H4 (cell line): Measurements from ENCODE around the gene AGMO. TPM values are rescaled to one million over a fixed set of nuclear protein-coding genes. Genes with fewer than 3 reads are reported as not detected.

Experiments
- DNase-seq: peaks from one replicate; pipeline ENCODE4 v3.0.0-alpha.2; 2015; ENCODE audit warnings: low spot score
- total RNA-seq: library from RNA; depleted of rRNA; stranded (reverse); fragments of >200 nt; shearing (Covaris generic); gene quantifications from 2 replicates; pipeline ENCODE4 v1.2.3, GENCODE V29; 2014

Gene AGMO
- total RNA-seq, 1 experiment from 2014 or later: 0.12 TPM

DNA sequence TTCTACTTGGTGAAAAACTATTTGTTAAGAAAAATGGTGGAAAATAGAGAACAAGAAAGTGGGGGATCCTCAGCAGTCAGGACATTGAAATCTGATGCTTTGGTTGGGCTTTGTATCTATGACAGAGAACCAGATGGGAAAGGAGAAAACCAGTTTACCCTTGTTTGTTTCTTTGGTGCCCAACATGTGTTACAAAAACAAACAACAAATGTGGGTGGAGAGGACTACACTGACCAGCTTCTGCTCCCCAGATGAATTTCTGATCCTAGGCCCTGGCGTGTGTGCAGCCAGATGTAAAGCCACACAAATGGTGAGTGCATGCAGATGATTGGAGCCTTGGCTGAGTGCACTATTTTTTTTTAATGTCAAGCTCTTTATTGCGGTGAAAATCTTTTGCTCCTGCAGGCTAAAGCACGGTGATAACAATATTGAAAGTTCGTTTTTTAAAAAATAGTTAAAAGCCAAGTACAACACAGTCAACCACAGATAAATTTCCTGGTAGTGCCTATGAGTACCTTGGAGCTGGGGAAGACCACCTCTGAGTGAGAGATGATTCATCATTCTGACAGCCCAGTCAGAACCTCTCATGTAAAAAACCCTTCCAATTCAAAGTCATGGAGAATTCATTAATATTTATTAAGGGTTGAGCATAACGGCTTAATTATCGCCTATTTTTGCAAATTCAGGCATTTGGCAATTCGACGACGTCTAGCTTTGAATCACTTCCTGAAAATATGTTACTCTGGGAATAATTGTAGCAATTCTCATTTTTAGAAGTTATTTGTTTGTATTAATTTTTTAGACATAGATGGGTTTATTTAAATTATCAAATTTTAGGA, 163.7 kb downstream of the AGMO start:
- DNase-seq: no peak

DNA sequence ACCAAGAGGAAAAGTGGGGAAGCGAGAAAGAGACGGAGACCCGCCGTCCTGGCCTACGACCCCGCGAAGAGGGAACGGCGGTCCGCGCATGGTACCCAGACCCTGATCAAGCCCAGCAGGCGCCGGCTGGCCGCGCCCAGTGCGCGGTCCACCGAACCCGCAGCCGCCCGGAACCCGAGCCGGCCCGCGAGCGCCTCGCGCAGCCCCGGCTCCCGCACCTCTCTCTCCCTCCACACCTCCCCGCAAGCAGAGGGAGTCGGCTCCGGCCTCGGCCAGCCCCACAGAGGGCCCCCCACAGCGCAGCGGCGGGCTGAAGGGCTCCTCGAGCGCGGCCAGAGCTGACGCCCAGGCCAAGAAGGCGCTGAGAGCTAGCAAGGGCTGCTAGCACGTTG, 164.7 kb downstream of the AGMO start:
- no peak for DNase-seq

DNA sequence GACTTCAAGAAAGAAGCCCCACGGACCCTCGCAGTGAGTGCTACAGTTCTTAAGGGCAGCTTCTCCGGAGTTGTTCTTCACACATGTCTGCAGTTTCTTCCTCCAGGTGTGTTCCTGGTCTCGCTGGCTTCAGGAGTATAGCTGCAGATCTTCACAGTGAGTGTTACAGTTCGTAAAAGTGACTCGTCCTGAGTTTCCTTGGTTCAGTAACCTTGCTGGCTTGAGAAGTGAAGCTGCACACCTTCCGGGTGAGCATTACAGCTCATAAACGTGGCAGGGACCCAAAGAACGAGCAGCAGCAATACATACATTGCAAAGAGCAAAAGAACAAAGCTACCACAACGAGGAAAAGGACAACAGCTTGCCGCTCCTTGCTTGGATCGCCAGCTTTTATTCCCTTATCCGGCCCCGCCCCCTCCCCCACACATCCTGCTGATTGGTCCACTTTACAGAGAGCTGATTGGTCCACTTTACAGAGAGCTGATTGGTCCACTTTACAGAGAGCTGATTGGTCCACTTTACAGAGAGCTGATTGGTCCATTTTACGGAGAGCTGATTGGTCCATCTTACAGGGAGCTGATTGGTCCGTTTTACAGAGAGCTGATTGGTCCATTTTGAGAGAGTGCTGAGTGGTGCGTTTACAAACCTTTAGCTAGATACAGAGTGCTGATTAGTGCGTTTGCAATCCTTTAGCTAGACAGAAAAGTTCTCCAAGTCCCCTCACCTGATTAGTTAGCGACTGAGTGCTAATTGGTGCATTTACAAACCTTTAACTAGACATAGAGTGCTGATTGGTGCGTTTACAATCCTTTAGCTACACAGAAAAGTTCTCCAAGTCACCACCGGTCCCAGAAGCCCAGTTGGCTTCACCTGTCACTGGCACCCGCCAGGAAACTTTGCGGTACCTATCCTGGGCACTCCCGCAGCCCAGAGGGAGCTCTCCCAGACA, 165.3 kb downstream of the AGMO start:
- DNase-seq: no peak

DNA sequence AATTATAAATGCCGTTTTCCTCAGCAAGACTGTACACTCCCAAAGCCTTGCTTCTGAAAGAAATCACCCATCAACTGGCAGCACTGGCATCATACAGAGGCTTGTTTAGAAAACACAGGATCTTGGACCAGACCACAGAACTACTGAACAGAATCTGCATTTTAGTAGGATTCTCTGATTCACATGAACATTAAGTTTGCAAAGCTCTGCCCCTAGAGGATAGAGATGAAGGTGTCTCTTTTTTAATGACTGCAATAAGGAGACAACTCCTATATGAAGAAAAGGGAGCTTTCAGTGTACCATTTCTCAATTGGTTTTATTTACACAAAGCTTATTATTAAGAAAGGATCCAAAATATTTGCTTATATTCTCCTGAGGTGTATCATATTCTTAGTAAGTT, 172.7 kb downstream of the AGMO start:
- no peak for DNase-seq

DNA sequence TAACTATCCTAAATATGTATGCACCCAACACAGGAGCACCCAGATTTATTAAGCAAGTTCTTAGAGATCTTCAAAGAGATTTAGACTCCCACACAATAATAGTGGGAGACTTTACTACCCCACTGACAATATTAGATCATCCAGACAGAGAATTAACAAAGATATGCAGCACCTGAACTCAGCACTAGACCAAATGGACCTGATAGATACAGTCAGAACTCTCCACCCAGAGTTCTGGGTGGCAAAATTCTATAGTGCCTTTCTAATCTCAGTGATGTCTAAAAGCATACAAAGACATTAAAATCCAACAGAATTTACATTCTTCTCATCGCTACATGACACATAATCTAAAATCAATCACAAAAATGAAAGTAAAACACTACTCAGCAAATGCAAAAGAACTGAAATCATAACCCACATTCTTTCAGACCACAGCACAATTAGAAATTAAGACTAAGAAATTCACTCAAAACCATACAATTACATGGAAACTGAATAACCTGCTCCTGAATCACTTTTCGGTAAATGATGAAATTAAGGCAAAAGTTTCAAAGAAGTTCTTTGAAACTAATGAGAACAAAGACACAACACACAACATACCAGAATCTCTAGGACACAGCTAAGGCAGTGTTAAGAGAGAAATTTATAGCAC, 183.2 kb downstream of the AGMO start:
- no peak for DNase-seq

DNA sequence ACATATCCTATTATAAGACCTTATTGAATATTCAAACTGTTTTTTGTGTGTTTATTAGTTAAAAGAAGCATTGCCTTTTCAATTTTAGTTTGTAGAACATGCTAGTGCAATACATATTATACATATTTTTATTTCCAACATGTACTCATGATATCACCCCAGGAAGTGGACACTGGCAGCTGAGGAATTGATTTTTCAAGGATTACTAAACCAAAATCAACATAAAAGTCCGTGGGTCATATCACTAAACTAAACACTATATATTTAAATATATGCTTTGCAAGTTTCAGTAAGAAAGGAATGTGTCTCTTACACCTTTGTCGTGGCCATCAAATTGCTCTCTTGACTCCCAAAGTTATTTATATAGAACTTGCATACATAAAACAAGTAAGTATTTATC, 185.2 kb downstream of the AGMO start:
- no peak for DNase-seq

DNA sequence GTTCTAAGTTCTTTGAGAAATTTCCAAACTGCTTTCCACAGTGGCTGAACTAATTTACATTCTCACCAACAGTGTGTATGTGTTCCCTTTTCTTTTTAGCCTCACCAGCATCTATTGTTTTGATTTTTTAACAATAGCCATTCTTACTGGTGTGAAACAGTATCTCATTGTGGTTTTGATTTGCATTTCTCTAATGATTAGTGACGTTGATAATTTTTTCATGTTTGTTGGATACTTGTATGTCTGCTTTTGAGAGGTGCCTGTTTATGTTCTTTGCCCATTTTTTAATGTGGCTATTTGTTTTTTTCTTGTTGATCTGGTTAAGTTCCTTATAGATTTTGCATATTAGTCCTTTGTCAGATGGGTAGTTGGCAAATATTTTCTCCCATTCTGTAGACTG, 191.4 kb downstream of the AGMO start:
- no peak for DNase-seq

DNA sequence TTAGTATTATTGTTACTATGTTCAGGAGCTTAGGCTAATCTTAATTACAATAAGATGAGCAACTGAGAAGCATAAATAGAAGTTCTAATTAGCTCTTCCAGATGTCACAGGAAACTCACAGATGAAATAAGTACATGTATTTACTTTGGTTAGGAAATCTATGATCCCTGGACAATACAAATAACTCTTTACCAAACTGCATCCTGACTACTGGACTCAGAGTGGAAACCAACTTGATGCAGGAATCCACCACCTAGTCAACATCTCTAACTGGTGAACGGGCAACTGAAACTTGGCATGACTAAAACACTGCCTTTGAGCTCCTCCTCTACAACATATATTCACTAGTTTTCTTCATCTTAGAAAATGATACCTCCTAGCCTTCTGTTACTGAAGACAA, 193.2 kb downstream of the AGMO start:
- DNase-seq: no peak

DNA sequence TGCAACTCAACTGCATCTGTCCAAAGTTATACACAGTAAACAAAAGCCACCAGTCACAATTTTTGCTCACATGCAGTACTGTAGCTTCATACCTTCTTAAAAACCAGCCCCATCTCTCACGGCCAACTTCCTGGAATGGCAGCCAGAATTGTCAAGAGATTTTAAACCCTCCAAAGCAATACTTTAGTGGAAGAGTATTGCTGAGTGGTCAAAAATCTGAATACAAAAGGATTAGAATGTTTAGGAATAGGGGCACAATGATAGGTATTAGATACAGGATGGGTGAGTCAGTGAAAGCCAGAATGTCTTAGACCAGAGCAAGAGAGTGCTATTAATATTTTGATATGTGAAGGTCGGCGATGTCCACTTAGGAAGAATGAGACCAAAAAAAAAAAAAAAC, 193.9 kb downstream of the AGMO start:
- DNase-seq: no peak

DNA sequence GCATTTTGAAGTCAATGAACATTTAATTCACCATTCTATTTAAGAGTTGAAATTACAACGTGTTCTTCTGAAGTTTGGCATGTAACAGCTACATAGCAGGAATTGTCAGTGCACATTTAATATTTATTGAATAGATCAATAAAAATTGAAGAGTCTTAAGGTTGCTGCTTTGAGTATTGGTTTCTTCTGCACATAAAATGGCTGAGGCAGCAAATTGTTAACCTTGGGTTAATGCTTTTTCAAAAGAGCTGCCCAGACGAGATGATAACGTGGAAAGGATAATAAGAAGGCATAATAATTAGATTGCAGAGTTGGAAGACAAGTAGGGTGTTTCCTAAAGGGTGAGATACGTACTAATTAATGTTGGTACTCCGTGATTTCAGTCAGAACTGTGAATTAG, 203.7 kb downstream of the AGMO start:
- DNase-seq: no peak

DNA sequence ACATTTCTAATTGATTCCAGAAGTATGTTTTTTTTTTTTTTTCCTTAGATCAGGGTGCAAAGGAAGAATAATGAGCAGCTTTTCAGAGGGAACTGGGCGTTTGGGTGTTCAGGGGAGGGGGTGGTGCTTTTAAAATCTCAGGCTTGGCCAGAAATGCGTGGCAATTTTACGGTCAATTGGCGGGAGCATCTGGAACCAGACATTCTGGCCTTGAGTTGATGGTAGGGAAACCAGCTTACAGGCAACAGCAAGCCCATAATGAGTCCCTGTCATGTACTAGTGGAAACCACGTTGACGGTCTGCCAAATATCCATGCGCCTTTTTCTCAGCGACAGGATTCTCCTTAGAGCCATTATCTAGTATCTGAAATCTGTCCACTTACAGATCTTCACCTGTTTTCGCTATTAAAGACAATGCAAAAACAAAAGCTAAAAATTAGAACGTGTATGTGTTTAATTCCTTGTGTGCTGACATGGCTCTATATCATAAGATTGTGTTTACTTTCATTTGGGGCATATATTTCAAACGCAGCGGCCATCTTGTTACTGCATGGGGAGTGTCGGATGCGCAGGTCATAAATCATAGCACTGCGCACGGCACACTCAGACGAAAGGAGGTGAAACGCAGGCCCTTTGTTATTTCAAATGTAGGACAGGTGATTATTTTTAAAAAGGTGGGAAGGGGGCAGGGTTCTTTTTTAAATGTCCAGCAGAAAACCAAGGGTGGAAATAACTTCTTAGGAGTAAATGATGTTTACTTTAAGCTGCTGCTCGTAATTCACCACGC, 209.2 kb downstream of the AGMO start:
- no peak for DNase-seq

DNA sequence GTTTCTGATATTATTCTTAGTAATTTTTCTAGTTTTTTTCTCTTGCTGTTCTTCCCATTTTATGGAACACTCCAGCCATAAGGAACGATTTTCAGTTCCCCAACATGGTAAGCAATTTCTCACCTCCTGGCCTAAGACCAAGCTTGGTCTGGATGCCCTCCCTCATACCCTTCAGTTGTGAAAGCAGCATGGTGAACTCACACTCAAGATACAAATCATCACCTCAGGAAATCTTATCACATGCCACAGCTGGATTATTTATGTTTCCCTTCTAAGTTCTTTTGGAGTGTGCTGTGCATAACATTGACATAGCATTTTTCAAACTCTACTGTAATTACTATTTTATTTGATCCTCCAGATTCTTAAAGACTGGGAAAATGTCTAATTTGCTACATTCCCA, 216.6 kb downstream of the AGMO start:
- peak; percentile 38 for DNase-seq

DNA sequence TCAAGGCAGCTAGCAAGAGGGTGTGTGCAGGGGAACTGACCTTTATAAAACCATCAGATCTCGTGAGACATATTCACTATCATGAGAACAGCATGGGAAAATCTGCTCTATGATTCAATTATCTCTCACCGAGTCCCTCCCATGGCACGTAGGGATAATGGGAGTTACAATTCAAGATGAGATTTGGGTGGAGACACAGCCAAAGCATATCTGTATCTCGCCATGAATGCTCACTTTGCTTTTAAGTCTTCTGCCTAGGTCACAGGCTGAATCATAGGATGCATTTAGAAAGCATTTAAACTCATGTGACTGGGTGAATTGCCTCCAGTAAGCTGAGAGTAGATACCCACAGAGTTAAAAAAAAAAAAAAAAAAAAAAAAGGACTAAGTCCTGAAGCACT, 220.0 kb downstream of the AGMO start:
- no peak for DNase-seq

DNA sequence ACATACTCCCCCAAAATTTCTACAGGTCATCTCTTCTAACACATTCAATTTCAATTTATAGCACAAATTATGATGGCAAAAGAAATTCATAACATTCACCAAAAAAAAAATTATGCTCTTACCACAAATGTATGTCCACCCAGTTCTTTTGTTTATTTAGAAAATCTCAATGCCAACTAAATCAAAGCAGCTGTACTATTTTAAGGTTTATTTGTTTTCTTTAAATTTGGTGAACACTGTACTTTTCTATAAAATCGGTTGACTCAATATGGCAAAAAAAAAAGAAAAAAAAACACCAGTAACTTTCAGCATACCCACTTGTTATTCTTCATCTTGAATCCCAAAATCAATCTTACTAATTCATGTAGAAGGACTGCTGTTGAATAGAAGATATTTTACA, 225.7 kb downstream of the AGMO start:
- DNase-seq: no peak

DNA sequence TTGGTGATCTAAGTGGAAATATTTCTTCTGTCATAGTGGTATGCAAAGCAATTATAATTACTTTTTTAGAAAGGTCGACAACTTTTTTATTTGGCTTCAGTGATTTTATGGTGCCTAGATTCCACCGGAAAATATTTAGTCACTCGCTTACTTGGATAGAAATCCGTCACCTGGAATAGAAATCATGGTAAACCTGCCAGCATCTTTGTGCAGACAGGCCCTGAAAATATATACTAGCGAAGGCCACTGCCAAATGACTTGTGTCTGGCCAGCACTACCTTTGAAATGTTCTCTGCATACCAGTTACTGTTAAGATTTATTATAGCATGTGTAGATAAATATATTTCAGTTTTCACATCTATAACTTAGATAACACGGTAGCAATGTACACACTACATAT, 226.4 kb downstream of the AGMO start:
- no peak for DNase-seq

DNA sequence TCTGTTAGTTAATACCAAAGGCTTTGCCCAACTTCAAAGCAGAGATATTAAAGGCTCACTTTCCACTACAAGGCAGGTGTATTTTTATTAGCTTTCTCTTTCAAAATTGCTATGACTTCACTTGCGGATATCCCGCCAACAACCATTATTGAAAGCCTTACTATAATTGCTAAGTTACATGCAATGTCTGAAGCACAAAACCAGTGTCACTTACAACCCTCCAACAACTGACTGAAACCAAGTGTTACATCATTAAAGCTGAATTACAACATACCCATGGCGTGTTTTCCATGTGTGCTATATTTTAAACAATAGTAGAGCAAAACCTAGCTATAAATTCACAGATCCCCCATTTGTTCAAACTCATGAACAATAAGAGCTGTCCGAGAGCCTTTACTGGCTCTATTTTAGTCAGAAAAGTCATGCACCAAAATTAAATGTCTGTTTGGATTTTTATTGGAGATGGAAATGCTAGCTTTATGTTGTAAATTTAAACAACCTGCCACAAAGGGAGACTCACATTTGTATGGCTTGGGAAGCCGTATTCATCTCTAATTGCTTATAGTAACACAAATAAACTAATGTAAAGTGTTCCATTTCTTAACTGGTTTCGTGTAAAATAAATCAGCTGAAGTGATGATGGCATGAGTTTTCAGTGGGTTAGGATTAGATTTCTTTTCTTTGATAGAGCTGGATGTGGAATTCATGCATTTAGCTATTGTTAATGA, 227.1 kb downstream of the AGMO start:
- DNase-seq: peak; percentile 37

DNA sequence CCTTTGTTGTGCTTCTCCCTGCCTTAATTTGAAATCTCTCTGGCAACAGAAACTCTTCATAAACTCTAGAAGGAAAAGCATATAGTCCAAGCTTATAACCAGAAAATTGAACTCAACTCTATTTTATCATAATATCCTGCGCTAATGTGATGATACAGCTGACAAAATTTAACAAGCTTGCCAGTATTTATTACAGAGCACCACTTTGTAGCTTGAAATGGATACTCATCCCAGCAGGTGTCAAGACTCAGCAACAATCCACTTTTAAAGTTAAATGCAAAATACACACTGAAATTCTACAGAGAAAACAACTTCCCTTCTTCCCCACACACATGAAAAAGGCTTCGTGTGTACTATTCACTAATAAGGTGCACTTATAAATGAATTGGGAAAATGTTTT, 228.9 kb downstream of the AGMO start:
- DNase-seq: no peak

DNA sequence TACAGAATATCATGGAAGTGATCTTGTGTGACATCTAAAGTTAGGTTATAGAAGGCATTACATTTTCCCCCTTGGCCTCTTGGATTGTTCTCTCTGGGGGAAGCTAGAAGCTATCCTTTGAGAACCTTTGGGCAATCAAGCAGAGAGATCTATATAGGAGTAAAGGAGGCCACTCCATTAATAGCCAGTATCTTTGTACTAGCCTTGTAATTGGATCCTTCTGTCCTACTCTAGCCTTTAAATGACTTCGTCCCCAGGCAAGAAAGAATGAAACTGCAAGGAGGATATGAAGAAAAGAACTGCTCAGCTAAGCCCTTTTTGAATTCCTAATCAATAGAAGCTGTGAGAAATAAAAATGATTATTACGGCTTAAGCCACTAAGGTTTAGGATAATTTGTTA, 230.9 kb downstream of the AGMO start:
- DNase-seq: no peak

DNA sequence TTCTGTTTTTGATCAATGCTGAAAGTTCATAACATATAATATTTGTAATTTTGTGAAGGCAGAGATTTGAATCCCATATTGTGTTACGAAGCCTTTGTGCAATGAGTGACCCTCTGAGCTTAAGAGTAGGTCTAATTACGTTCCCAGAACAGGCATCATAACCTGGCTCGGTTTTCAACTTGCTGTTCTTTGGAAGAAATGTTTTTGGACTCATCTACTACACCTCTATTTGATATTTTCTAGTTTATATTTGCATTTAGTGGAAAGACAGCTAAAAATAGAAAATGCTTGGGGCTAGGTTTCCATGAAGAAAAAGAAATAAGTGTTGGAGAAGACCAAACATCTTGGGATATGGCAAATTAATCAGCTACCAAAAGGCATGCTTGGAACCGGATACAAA, 234.8 kb downstream of the AGMO start:
- no peak for DNase-seq

DNA sequence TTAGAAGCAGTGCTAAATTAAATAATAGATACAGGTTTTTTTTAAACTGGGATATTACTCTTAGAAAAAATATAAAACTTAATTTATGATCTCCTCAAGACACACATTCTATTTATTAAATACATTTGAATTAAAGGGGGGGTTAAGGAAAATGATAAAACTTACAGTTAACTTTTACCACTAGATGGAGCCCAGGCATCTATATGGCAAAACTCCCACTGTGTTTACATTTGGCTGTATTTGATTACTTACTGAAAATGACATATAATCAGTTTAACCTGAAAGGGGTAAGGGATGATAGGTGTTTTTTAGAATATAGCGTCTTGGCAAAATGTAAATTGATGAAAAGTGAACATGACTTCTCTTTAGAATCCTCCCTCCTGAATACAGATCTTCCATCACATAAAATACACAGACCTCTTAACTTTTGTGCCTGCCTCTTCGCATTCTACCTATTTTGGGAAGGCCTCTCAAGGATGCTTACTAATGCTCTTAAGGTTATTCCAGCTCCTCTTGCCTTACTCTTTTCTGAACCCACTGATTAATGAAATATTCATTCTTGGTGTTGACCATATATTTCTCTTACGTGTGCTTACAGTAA, 235.7 kb downstream of the AGMO start:
- DNase-seq: peak; percentile 69

DNA sequence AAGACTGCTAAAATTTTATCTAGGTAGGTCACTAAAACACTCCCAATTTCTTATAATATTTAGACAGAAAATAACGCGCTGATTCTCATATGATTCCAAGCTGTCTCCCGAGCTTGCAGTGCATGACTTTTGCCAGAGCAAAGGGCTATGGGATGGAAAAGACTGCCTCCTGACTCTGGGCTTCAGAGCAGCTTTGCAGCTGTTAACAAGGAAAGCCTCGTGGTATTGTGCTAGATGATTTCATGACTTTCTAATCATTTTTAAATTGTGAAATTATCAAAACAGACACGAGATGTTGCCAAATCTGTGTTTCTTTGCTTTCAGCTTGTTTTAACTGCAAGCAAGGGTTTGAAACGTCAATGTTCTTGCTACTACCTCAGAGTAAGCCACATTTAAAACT, 238.3 kb downstream of the AGMO start:
- DNase-seq: no peak
